Nephron progenitor cell (in vitro differentiated cells): ENCODE results near the gene LCNL1.
A peak's percentile ranks its signal among the peaks of the same experiment; 100 is the strongest.

Source experiments
- DNase-seq: peaks from one replicate; pipeline ENCODE4 v3.0.0; 2021
- H3K27ac Mint-ChIP-seq: 2 replicates; pipeline ENCODE4 v1.8.0; 2021; ENCODE audit warnings: mild to moderate bottlenecking, moderate library complexity, mixed read lengths
- H3K27me3 Mint-ChIP-seq: 2 replicates; pipeline ENCODE4 v1.8.0; 2021; ENCODE audit warnings: mild to moderate bottlenecking, low read depth, mixed read lengths; ENCODE audit not compliant: poor library complexity
- H3K36me3 Mint-ChIP-seq: 2 replicates; pipeline ENCODE4 v1.8.0; 2021; ENCODE audit warnings: low read depth, mixed read lengths
- H3K4me1 Mint-ChIP-seq: 2 replicates; pipeline ENCODE4 v1.8.0; 2021; ENCODE audit warnings: mixed read lengths
- H3K4me3 Mint-ChIP-seq: 2 replicates; pipeline ENCODE4 v1.8.0; 2021; ENCODE audit warnings: mild to moderate bottlenecking, moderate library complexity, mixed read lengths
- H3K9me3 Mint-ChIP-seq: 2 replicates; pipeline ENCODE4 v1.8.0; 2021; ENCODE audit warnings: mild to moderate bottlenecking, moderate library complexity, mixed read lengths
- CTCF ChIP-seq: fragments of 200-600 bp; sonication (generic); IDR thresholded peaks from 2 replicates; pipeline ENCODE4 v1.5.0; 2021; ENCODE audit warnings: antibody characterized with exemption

The LCNL1 gene

GRCh38 chr9:137007108-137007815 is 24.5 kb downstream of the LCNL1 start:
- DNase-seq, result no peak
- Mint-ChIP-seq H3K27me3 (peaks cover 7% of the 10 kb centered on the region), H3K4me3 (no peak overlapping the region), H3K36me3 (peaks cover 8% of the 10 kb centered on the region), H3K9me3 (peaks cover 24% of the 10 kb centered on the region), H3K27ac (no peak overlapping the region), H3K4me1 (peaks cover 7% of the 10 kb centered on the region)
- no peak for TF ChIP-seq CTCF

GRCh38 chr9:137007816-137008270 is 25.1 kb downstream of the LCNL1 start:
- peaks cover 7% of the 10 kb centered on the region for H3K4me1 Mint-ChIP-seq
- H3K36me3 Mint-ChIP-seq, result peaks cover 8% of the 10 kb centered on the region
- H3K4me3 Mint-ChIP-seq, result no peak overlapping the region
- peaks cover 5% of the 10 kb centered on the region for H3K27me3 Mint-ChIP-seq
- peak; percentile 70 for DNase-seq
- H3K27ac Mint-ChIP-seq, result no peak overlapping the region
- peaks cover 24% of the 10 kb centered on the region for H3K9me3 Mint-ChIP-seq
- no peak for TF ChIP-seq CTCF

- Mint-ChIP-seq H3K9me3 (peaks cover 24% of the 10 kb centered on the region), H3K36me3 (peaks cover 8% of the 10 kb centered on the region)
- TF ChIP-seq CTCF, result no peak
These were observed 25.5 kb downstream of the LCNL1 start for GRCh38 chr9:137008312-137008711.

DNA sequence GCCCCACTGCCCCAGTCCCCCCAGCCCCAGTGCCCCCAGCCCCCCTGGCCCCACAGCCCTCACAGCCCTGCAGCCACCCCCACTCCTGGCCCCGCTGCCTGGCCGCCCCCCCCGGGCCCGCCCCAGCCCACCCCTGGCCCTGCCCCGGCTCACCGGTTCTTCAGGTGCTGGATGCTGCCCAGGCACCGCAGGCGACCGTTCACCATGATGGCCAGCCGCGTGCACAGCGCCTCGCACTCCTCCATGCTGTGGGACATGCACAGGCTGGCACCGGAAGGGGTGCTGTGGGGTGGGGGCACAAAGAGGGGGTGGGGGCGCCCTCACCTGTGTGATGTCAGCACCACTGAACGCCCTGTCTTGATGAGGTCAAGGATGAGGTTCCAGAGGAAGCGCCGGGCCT is 26.4 kb downstream of the LCNL1 start:
- Mint-ChIP-seq H3K36me3 (peaks cover 8% of the 10 kb centered on the region), H3K27me3 (no peaks in the 10 kb centered on the region), H3K9me3 (peaks cover 24% of the 10 kb centered on the region), H3K27ac (no peak overlapping the region), H3K4me3 (no peak overlapping the region), H3K4me1 (peaks cover 7% of the 10 kb centered on the region)
- no peak for TF ChIP-seq CTCF
- no peak for DNase-seq

More at GRCh38 chr9:137008312-137008711, 25.5 kb downstream of the LCNL1 start:
- H3K4me1 Mint-ChIP-seq, result peaks cover 7% of the 10 kb centered on the region
- H3K4me3 Mint-ChIP-seq, result no peak overlapping the region
- no peak overlapping the region for H3K27ac Mint-ChIP-seq
- peaks cover 5% of the 10 kb centered on the region for H3K27me3 Mint-ChIP-seq
- DNase-seq, result no peak

DNA sequence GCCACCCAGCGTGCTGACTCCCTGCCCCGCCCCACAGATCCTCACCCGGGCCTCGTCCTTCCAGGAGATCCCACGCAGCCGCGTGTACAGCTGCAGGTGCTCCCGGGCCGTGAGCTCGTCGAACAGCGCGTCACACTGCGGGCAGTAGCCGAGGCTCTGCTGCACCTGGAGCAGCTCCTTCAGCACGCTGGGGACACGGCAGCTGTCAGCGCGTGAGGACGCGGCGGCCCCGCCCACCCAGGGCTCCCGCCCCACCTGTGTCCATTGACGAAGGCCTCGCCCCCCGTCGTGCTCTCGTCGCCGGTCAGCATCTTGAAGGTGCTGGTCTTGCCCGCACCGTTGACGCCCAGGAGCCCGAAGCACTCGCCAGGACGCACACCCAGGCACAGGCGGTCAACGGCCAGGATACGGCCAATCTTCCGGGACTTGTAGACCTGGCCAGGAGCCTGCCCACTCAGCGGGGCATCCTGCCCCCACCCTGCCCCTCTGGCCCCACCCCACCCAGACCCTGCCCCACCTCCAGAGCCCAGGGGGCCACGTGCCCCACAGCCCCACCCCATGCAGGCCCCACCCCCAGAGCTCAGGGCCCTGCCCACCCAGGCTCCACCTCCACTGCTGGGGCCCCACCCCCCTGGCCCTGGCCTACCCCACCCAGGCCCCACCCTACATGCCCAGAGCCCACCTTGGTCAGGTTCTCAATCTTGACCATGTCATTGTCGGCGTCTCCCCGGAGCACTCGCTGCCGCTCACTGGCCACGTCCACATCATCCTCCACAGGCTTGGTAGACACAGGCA is 27.3 kb downstream of the LCNL1 start:
- Mint-ChIP-seq H3K27ac (no peak overlapping the region), H3K9me3 (peaks cover 15% of the 10 kb centered on the region), H3K27me3 (no peaks in the 10 kb centered on the region), H3K4me1 (peaks cover 7% of the 10 kb centered on the region), H3K36me3 (peaks cover 8% of the 10 kb centered on the region), H3K4me3 (no peak overlapping the region)
- TF ChIP-seq CTCF, result no peak
- no peak for DNase-seq
